Measurements from ENCODE around the gene IFNGR2.
A peak's percentile ranks its signal among the peaks of the same experiment; 100 is the strongest.
"Not testable (repeated sequence)": the region's sequence is repeated elsewhere in the genome, so short reads cannot be mapped to it uniquely, and the experiment has no call there.

IFNGR2 gene

DNA sequence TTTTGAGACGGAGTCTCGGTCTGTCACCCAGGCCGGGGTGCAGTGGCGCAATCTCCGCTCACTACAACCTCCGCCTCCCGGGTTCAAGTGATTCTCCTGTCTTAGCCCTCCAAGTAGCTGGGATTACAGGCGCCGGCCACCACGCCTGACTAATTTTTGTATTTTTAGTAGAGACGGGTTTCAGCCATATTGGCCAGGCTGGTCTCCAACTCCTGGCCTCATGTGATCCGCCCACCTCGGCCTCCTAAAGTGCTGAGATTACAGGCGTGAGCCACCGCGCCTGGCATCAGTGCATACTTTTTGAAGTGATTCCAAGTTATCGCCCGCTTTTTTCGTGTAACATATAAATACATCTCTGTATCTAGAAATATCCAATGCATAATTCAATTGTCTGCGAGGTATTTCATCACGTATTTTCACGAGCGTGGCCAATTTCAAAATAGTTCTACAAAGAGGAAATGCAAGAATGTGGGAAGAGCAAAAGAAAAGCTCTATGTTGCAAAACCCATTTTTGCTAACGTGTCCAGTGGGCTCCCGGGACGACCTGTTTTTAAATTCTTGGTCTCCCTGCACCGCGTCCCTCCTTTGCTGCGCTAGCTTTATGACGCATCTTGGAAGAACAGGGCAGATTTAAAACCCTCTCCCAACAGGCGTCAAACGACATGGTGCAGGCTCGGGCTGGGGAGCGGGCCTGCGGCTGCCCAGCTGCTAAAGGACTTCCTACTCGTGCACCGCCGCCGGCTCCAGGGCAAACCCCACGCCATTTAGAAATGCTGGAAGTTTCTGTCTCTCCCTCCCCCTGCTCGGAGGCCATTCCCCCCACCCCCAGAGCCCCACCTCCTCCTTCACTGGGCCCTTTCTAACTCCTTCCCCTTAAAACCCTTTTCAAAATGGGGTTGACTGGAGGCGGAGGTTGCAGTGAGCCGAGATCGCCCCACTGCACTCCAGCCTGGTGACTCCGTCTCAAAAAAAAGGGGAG lies 923 bp upstream of the IFNGR2 start:
- Histone ChIP-seq H3K4me3 (peak overlapping the region; percentile 67 to 99 (median 96)), H3K4me1 (peaks cover 53 to 83% (median 68%) of the 10 kb centered on the region in 10 experiments), H3K36me3 (peaks cover 0 to 36% (median 27%) of the 10 kb centered on the region in 11 experiments; a peak in 17 of 22 replicates), H3K9ac (peak overlapping the region; percentile 98 to 100 (median 99)), H3K4me2 (peak overlapping the region; percentile 45 to 97 (median 70); a peak in 21 of 22 replicates), H4K20me1 (peaks cover 17 to 32% (median 23%) of the 10 kb centered on the region in 11 experiments; a peak in 20 of 22 replicates), H3K9me3 (replicated peaks in 1 of 11) (peaks cover 0 to 16% (median 0%) of the 10 kb centered on the region in 11 experiments; a peak in 6 of 22 replicates), H3K27ac (peak overlapping the region; percentile 96 to 100 (median 99)), H3K27me3 (no peaks in the 10 kb centered on the region)
- TF ChIP-seq Cebpa-rat (IDR thresholded peaks at IDR 0.05), result peak; percentile 50 to 91 (median 79); a peak in 17 of 22 replicates

DNA sequence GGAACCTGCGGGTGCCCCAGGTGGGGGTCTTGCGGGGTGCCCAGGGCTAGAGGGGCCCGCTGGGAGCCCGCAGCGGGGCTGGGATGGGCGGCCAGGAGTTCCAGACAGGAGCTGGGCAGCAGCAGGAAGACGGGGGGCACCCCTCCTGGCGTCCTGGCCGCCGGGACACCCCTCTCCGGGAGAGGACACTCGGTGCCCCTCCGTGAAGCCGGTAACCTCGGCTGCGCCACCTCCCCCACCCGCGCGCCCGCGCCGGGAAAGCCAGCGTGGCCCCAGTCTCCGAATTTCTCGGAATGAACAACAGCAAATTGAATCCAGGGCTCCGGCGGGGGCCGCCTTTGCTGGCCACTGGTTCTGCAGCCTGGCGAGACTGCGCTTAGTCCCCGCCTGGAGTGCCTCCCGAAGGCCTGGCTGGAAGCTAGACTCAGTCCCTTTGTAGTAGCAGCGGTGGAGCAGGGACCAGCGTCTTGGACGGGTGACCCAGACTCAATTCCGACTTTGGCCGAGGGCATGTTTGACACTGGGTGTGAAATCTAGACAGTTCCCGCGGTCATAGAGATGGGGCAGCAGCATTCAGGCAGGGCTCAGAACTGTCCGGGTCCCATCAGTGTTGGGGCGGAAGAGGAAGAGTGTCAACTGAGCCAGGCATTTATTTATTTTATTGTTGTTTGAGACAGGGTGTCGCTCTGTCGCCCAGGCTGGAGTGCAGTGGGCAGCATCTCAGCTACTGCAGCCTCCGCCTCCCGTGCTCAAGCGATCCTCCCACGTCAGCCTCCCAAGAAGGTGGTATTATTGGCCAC lies 773 bp downstream of the IFNGR2 start:
- H3K27ac ChIP-seq, result peak overlapping the region; percentile 96 to 100 (median 99)
- peaks cover 56 to 74% (median 66%) of the 10 kb centered on the region in 10 experiments for H3K4me1 ChIP-seq
- H3K4me2 ChIP-seq, result peak overlapping the region; percentile 86 to 97 (median 94)
- no peak for TF ChIP-seq Cebpa-rat (IDR thresholded peaks at IDR 0.05)
- H3K9me3 ChIP-seq (replicated peaks in 1 of 11), result peaks cover 0 to 16% (median 0%) of the 10 kb centered on the region in 11 experiments; a peak in 6 of 22 replicates
- H3K9ac ChIP-seq, result peak overlapping the region; percentile 98 to 100 (median 99)
- no peaks in the 10 kb centered on the region for H3K27me3 ChIP-seq
- H4K20me1 ChIP-seq, result peaks cover 33 to 47% (median 38%) of the 10 kb centered on the region in 11 experiments
- H3K36me3 ChIP-seq, result peaks cover 0 to 51% (median 42%) of the 10 kb centered on the region in 11 experiments; a peak in 18 of 22 replicates
- H3K4me3 ChIP-seq, result peak overlapping the region; percentile 67 to 99 (median 96)

DNA sequence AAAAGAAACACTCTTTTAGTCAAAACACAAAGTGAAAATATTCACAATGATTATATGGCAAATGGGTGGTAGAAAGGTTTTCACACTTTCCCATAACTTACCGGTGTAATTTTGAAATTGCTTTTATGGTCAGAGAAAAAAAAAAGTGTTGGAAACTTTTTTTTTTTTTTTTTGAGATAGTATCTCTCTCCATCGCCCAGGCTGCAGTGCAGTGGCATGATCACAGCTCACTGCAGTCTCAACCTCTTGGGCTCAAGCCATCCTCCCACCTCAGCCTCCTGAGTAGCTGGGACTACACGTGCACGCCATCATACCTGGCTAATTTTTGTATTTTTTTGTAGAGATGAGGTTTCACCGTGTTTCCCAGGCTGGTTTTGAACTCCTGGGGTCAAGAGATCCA lies 3.3 kb downstream of the IFNGR2 start:
- H3K4me2 ChIP-seq, result peak overlapping the region in 9 of 11 experiments; percentile 16 to 97 (median 94); a peak in 16 of 22 replicates
- H3K27me3 ChIP-seq, result no peaks in the 10 kb centered on the region
- peaks cover 0 to 10% (median 0%) of the 10 kb centered on the region in 11 experiments; a peak in 6 of 22 replicates for H3K9me3 ChIP-seq (replicated peaks in 1 of 11)
- H4K20me1 ChIP-seq, result peaks cover 58 to 72% (median 63%) of the 10 kb centered on the region in 11 experiments
- H3K4me3 ChIP-seq, result peak overlapping the region in 5 of 10 experiments; percentile 67 to 99 (median 93); a peak in 9 of 20 replicates
- H3K27ac ChIP-seq, result peak overlapping the region in 7 of 11 experiments; percentile 96 to 100 (median 99); a peak in 10 of 22 replicates
- H3K36me3 ChIP-seq, result peaks cover 11 to 76% (median 65%) of the 10 kb centered on the region in 11 experiments
- no peak for TF ChIP-seq Cebpa-rat (IDR thresholded peaks at IDR 0.05)
- H3K4me1 ChIP-seq, result peaks cover 37 to 70% (median 59%) of the 10 kb centered on the region in 10 experiments
- H3K9ac ChIP-seq, result peak overlapping the region in 5 of 11 experiments; percentile 98 to 100 (median 99); a peak in 10 of 22 replicates

DNA sequence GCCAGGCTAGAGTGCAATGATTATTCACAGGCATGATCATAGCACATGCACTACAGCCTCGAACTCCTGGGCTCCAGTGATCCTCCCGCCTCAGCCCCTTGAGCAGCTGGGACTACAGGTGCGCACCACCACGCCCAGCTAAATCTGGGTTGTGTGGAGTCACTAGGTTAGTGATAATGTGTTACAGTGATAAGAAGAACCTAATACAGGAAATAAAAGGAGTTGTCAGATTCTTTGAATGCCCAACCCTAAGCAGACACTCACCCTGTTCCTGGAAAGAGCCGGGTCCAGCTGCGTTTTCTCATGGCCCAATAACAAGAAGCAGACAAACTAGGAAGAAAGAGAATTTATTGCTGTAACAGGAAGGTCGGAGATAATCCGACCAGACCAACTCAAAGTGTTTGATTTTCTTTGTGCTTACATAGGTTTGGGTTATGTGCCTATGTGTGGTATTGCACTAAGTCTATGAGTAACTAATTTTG lies 8.8 kb downstream of the IFNGR2 start:
- Histone ChIP-seq H3K4me3 (no peak overlapping the region; a peak in 1 of 20 replicates), H3K27ac (peak overlapping the region in 1 of 11 experiments; percentile 16; a peak in 1 of 22 replicates), H3K9me3 (replicated peaks in 1 of 11) (no peaks in the 10 kb centered on the region), H3K9ac (peak overlapping the region in 2 of 11 experiments; percentile 52 to 69; a peak in 4 of 22 replicates), H4K20me1 (peaks cover 74 to 100% (median 98%) of the 10 kb centered on the region in 11 experiments), H3K4me1 (peaks cover 19 to 90% (median 41%) of the 10 kb centered on the region in 10 experiments), H3K36me3 (peaks cover 60 to 99% (median 94%) of the 10 kb centered on the region in 11 experiments), H3K4me2 (peak overlapping the region in 7 of 11 experiments; percentile 23 to 97 (median 70); a peak in 12 of 22 replicates), H3K27me3 (no peaks in the 10 kb centered on the region)
- TF ChIP-seq Cebpa-rat (IDR thresholded peaks at IDR 0.05), result no peak

DNA sequence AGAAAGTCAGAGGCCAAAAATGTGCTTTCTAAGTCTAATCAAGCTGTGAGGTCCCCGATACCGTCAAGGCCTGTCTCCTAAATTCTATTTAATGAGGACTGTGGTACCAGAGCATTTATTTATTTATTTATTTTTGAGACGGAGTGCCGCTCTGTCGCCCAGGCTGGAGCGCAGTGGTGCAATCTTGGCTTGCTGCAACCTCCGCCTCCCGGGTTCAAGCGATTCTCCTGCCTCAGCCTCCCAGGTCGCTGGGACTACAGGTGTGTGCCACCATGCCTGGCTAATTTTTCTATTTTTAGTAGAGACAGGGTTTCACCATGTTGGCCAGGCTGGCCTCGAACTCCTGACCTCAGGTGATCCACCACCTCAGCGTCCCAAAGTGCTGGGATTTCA lies 9.2 kb downstream of the IFNGR2 start:
- H3K4me3 ChIP-seq; H3K9me3 ChIP-seq (replicated peaks in 1 of 11); H3K27me3 ChIP-seq: not testable (repeated sequence)
- peaks cover 14 to 90% (median 38%) of the 10 kb centered on the region in 10 experiments for H3K4me1 ChIP-seq
- peak overlapping the region; percentile 23 to 97 (median 58); a peak in 19 of 22 replicates for H3K4me2 ChIP-seq
- H3K27ac ChIP-seq, result peak overlapping the region in 1 of 11 experiments; percentile 42; a peak in 3 of 22 replicates
- peak overlapping the region in 4 of 11 experiments; percentile 12 to 69 (median 52); a peak in 5 of 22 replicates for H3K9ac ChIP-seq
- peaks cover 70 to 100% (median 98%) of the 10 kb centered on the region in 11 experiments for H4K20me1 ChIP-seq
- peaks cover 64 to 99% (median 94%) of the 10 kb centered on the region in 11 experiments for H3K36me3 ChIP-seq

DNA sequence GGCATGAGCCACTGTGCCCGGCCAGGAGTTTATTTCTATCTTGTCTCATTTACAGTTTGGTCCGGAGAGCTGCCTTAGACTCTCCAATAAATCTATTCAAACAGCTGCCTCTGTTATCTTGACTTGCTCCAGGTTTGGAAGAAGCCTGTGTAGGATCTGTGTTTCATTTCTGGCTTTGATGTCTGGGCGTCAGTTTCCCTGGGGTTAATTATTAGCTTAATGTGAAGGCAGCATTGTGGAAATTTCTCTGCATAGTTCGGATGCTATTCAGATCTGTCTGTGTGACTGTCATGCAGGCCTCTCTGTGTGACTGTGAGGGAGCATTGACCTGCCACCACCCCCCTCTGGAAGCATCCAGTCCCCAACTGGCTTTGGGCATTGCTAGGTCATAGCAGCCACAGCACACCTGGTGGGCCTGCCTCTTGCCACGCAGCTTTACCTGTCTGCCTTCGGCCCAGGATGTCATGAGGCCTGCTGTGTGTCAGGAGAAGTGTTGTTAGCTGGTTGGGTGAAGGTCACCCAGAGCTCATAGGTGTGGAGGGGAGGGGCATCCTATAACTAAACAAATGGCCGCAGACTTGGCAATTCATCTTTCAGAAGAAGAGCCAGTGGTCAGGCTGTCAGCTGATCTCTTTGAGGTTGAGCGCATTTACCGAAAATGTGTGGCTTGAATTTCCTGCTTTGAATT lies 9.8 kb downstream of the IFNGR2 start:
- Histone ChIP-seq H3K4me1 (peaks cover 14 to 89% (median 36%) of the 10 kb centered on the region in 10 experiments), H3K4me3 (peak overlapping the region in 1 of 10 experiments; percentile 16; a peak in 2 of 20 replicates), H3K4me2 (peak overlapping the region; percentile 23 to 97 (median 58)), H4K20me1 (peaks cover 67 to 100% (median 99%) of the 10 kb centered on the region in 11 experiments), H3K9ac (peak overlapping the region in 8 of 11 experiments; percentile 8 to 69 (median 18); a peak in 8 of 22 replicates), H3K9me3 (replicated peaks in 1 of 11) (no peaks in the 10 kb centered on the region), H3K27me3 (no peaks in the 10 kb centered on the region), H3K36me3 (peaks cover 70 to 100% (median 97%) of the 10 kb centered on the region in 11 experiments), H3K27ac (peak overlapping the region in 5 of 11 experiments; percentile 42 to 53 (median 45); a peak in 9 of 22 replicates)
- TF ChIP-seq Cebpa-rat (IDR thresholded peaks at IDR 0.05), result no peak

DNA sequence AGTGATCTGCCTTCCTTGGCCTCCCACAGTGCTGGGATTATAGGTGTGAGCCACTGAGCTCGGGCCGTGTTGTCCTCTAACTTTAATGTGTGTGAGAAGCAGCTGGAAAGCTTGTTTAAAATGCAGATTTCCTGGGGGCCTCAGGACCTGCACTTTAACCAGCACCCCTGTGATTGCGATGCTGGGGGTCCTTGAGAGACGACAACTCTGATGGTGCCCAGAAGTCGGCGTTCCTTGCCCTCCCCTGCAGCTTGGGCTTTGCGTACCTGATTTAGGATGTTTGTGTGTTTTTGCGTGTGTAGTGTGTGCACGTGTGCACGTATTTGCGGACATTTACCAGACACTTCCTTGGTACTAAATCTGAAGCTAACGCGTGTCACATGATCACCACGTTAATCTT lies 10.9 kb downstream of the IFNGR2 start:
- H3K4me3 ChIP-seq, result no peak overlapping the region
- peak overlapping the region in 2 of 11 experiments; percentile 64 to 69; a peak in 2 of 22 replicates for H3K9ac ChIP-seq
- H3K9me3 ChIP-seq (replicated peaks in 1 of 11), result no peaks in the 10 kb centered on the region
- peak overlapping the region in 3 of 11 experiments; percentile 94 to 97 (median 96); a peak in 4 of 22 replicates for H3K4me2 ChIP-seq
- peaks cover 14 to 81% (median 35%) of the 10 kb centered on the region in 10 experiments for H3K4me1 ChIP-seq
- peak overlapping the region in 2 of 11 experiments; percentile 42 to 53; a peak in 2 of 22 replicates for H3K27ac ChIP-seq
- peaks cover 81 to 100% (median 98%) of the 10 kb centered on the region in 11 experiments for H3K36me3 ChIP-seq
- H4K20me1 ChIP-seq, result peaks cover 57 to 100% (median 99%) of the 10 kb centered on the region in 11 experiments
- TF ChIP-seq Cebpa-rat (IDR thresholded peaks at IDR 0.05), result no peak
- no peaks in the 10 kb centered on the region for H3K27me3 ChIP-seq

All from BLaER1 treated with 17β-estradiol and CSF1 and Interleukin-3, amounts not matched to agents 10 nM and 100 nM (cell line).